GM10266 (cell line): Measurements from ENCODE around the gene HRK.

Experiments used
- DNase-seq: peaks from one replicate; pipeline ENCODE4 v3.0.0; 2012; ENCODE audit errors: extremely low spot score
- CTCF ChIP-seq: IDR thresholded peaks from 2 replicates; pipeline ENCODE4 v1.5.1; 2012; ENCODE audit warnings: mild to moderate bottlenecking, low read depth; ENCODE audit not compliant: control insufficient read depth, insufficient read depth; ENCODE audit errors: missing control alignments

Gene HRK

GRCh38 chr12:116879509-116880212, 1.6 kb downstream of the HRK start:
- no peak for DNase-seq
- TF ChIP-seq CTCF: no peak

GRCh38 chr12:116878567-116879508, 2.4 kb downstream of the HRK start:
- TF ChIP-seq CTCF: no peak
- no peak for DNase-seq

GRCh38 chr12:116876151-116876869, 4.9 kb downstream of the HRK start:
- TF ChIP-seq CTCF: no peak
- DNase-seq: no peak

GRCh38 chr12:116874324-116874995, 6.8 kb downstream of the HRK start:
- DNase-seq: no peak
- no peak for TF ChIP-seq CTCF

GRCh38 chr12:116870306-116870705, 10.9 kb downstream of the HRK start:
- TF ChIP-seq CTCF: no peak
- DNase-seq: no peak

GRCh38 chr12:116867523-116867922, 13.7 kb downstream of the HRK start:
- TF ChIP-seq CTCF: no peak
- no peak for DNase-seq
